Mononuclear cell (primary cell): ENCODE results near the gene CTAGE1. TPM values are rescaled to one million over a fixed set of nuclear protein-coding genes. Genes with fewer than 3 reads are reported as not detected.

ENCODE experiments used
- H3K27me3 ChIP-seq: 2 replicates; pipeline ENCODE4 v1.6.0; 2011; ENCODE audit warnings: low read length, control low read depth; ENCODE audit not compliant: insufficient read depth
- H3K4me1 ChIP-seq: 2 replicates; pipeline ENCODE4 v1.5.1; 2011; ENCODE audit warnings: mild to moderate bottlenecking, low read length, control low read depth; ENCODE audit not compliant: insufficient read depth
- H3K4me3 ChIP-seq: 2 replicates; pipeline ENCODE4 v1.5.1; 2011; ENCODE audit warnings: mild to moderate bottlenecking, low read length, moderate library complexity
- H3K9me3 ChIP-seq: 2 replicates; pipeline ENCODE4 v1.5.1; 2011; ENCODE audit warnings: low read depth, mild to moderate bottlenecking, control low read depth, low read length
- total RNA-seq: library from RNA; depleted of rRNA; stranded (reverse); fragments of >200 nt; gene quantifications from one replicate; pipeline ENCODE4 v1.2.3, GENCODE V29; 2012

CTAGE1 gene
- total RNA-seq, 1 donor, result 0.10 TPM

- no peaks in the 10 kb centered on the region for H3K4me1 ChIP-seq
- no peaks in the 10 kb centered on the region for H3K9me3 ChIP-seq
- H3K4me3 ChIP-seq, result no peak overlapping the region
- no peaks in the 10 kb centered on the region for H3K27me3 ChIP-seq
Measured at GRCh38 chr18:22391407-22392345, 26.0 kb downstream of the CTAGE1 start.

GRCh38 chr18:22387787-22388186 is 29.9 kb downstream of the CTAGE1 start:
- Histone ChIP-seq H3K9me3 (no peaks in the 10 kb centered on the region), H3K4me3 (no peak overlapping the region), H3K4me1 (no peaks in the 10 kb centered on the region), H3K27me3 (no peaks in the 10 kb centered on the region)

GRCh38 chr18:22387364-22387763 is 30.4 kb downstream of the CTAGE1 start:
- no peaks in the 10 kb centered on the region for H3K4me1 ChIP-seq

DNA sequence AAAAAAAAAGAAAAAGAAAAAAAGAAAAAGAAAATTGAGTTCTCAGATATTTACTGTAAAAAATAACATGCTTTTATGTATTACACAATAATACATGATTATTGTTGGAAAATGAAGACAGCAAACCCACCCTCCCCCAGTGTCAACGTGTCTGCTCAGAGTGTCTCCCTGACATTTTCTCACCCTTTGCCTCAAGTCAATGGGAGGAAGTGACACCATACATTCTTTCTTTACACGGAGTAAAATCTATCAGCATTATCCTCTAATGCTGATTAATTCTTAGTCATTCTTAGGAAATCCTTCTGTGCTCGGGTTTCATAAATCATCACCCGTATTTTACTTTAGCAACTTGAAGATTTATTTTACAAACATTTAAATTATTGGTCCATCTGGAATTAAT is 32.0 kb downstream of the CTAGE1 start:
- Histone ChIP-seq H3K27me3 (no peaks in the 10 kb centered on the region), H3K4me3 (no peak overlapping the region), H3K9me3 (no peaks in the 10 kb centered on the region), H3K4me1 (no peaks in the 10 kb centered on the region)

More at GRCh38 chr18:22387364-22387763, 30.4 kb downstream of the CTAGE1 start:
- Histone ChIP-seq H3K9me3 (no peaks in the 10 kb centered on the region), H3K27me3 (no peaks in the 10 kb centered on the region), H3K4me3 (no peak overlapping the region)

GRCh38 chr18:22378672-22379282 is 38.9 kb downstream of the CTAGE1 start:
- H3K4me1 ChIP-seq, result no peaks in the 10 kb centered on the region
- H3K4me3 ChIP-seq, result no peak overlapping the region
- no peaks in the 10 kb centered on the region for H3K27me3 ChIP-seq
- peaks cover 3% of the 10 kb centered on the region for H3K9me3 ChIP-seq

- Histone ChIP-seq H3K4me3 (no peak overlapping the region), H3K4me1 (no peaks in the 10 kb centered on the region), H3K9me3 (peaks cover 3% of the 10 kb centered on the region), H3K27me3 (no peaks in the 10 kb centered on the region)
Measured at GRCh38 chr18:22377769-22378168, 39.9 kb downstream of the CTAGE1 start.

DNA sequence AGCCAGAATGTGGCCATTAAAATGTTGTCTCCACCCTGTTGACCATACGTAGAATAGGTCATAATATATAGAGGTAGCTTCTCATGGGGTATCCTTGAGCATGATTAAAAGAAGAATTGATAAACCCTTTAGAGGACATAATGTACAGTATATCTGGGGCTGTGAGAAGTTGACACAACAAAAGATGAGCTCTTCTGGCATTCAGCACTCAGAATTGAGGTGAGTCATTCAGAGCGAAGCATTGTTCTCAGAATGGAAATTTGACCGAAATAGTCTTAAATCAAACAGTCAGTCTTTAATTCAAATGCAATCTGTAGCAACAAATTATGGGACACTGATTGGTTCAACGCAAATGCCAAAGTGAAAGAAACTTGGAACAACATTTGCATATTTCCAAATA is 47.3 kb downstream of the CTAGE1 start:
- no peaks in the 10 kb centered on the region for H3K27me3 ChIP-seq

DNA sequence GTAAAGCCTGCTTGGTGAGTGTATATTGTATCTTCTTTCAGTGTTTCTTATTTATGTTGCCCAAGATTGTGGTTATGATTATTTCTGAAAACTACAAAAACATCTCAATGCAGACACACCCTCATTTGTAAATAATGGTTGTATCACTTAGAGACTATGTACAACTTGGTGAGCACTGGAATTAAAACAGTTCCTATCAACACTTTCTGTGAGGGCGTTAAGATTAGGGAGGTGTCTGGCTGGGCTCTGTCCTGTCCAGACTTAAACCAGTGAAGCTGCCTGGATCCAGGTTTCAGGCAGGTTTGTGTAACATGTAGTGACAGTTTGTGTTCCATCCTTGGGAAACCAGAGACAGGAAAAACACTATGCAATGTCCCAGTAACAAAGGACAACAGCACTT is 49.7 kb downstream of the CTAGE1 start:
- H3K4me1 ChIP-seq, result no peaks in the 10 kb centered on the region
- H3K27me3 ChIP-seq, result no peaks in the 10 kb centered on the region
- no peak overlapping the region for H3K4me3 ChIP-seq
- H3K9me3 ChIP-seq, result no peaks in the 10 kb centered on the region

More for the DNA sequence above, 47.3 kb downstream of the CTAGE1 start:
- Histone ChIP-seq H3K4me3 (no peak overlapping the region), H3K4me1 (no peaks in the 10 kb centered on the region), H3K9me3 (no peaks in the 10 kb centered on the region)

DNA sequence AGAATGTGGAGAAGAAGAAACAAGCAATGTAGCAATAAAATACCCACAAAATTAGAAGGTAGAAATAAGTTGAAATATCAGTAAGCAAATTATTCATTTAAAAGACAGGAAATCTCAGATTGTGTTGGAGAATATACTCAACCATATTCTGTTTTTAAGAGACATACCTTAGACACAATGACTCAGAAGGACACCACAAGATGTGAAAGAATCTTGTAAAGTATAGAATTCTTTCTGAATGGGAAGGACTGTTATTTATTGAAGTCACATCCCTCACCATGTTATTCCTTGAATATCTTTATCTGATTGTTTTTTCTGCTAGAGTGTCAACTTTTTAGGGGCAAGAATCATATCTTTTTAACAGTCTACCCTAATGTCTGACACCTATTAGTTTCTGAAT is 50.4 kb downstream of the CTAGE1 start:
- H3K9me3 ChIP-seq, result no peaks in the 10 kb centered on the region
- H3K4me3 ChIP-seq, result no peak overlapping the region

GRCh38 chr18:22363867-22364463 is 53.8 kb downstream of the CTAGE1 start:
- H3K4me1 ChIP-seq, result no peaks in the 10 kb centered on the region
- H3K27me3 ChIP-seq, result peaks cover 3% of the 10 kb centered on the region
- H3K9me3 ChIP-seq, result no peaks in the 10 kb centered on the region
- H3K4me3 ChIP-seq, result no peak overlapping the region

More for the DNA sequence above, 50.4 kb downstream of the CTAGE1 start:
- no peaks in the 10 kb centered on the region for H3K4me1 ChIP-seq
- H3K27me3 ChIP-seq, result peaks cover 2% of the 10 kb centered on the region

Other genes starting within 250 kb of the CTAGE1 start
- 0.10 TPM for gene GATA6, start 248.3 kb downstream of the CTAGE1 start, total RNA-seq